Measurements from ENCODE around the gene RETREG3.
"Not testable (repeated sequence)": the region's sequence is repeated elsewhere in the genome, so short reads cannot be mapped to it uniquely, and the experiment has no call there.

DNA sequence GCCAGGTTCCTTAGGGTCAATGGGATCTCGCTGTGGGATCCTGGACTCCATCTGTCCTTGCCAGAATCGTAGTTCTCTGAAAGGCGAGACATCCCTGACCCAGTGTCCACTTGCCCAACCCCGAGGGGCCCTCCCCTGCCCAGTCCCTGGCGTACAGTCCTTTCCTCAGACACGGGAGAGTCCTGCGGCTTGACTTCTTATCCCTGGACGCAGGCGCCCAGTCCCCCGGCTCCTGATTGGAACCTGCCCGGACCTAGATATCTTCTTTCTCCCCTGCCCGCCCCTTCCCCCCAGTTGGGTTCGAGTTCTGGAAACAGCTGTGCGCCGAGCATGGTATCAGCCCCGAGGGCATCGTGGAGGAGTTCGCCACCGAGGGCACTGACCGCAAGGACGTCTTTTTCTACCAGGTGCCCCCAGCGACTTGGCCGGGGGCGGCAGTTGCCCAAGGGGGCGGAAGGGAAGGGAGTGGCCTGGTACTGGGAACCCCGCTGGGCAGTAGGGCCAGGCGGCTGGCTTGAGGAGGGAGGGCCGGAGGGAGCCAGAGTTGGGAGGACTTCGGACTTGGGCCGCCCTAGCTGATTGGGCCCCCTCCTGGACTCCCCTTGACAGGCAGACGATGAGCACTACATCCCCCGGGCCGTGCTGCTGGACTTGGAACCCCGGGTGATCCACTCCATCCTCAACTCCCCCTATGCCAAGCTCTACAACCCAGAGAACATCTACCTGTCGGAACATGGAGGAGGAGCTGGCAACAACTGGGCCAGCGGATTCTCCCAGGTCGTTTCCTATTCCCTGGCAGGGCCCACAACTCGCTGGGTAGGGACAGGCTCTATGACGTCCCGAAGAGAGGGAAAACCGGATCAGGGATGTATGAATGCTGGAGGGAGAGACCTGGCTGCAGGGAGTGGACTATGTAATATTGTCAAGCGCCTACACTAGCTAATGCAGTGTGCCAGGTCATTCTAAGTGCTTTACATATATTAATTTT lies 934 bp upstream of the RETREG3 start:
- TF ChIP-seq, protein P1, sequence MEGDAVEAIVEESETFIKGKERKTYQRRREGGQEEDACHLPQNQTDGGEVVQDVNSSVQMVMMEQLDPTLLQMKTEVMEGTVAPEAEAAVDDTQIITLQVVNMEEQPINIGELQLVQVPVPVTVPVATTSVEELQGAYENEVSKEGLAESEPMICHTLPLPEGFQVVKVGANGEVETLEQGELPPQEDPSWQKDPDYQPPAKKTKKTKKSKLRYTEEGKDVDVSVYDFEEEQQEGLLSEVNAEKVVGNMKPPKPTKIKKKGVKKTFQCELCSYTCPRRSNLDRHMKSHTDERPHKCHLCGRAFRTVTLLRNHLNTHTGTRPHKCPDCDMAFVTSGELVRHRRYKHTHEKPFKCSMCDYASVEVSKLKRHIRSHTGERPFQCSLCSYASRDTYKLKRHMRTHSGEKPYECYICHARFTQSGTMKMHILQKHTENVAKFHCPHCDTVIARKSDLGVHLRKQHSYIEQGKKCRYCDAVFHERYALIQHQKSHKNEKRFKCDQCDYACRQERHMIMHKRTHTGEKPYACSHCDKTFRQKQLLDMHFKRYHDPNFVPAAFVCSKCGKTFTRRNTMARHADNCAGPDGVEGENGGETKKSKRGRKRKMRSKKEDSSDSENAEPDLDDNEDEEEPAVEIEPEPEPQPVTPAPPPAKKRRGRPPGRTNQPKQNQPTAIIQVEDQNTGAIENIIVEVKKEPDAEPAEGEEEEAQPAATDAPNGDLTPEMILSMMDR (conservative IDR thresholded peaks at IDR 0.05; ENCODE audit: low read depth in 2 of 2), result not testable (repeated sequence)
- TF ChIP-seq EZH2 (IDR thresholded peaks at IDR 0.05; ENCODE audit: low read depth, unreplicated experiment); EZH2phosphoT487 (IDR thresholded peaks at IDR 0.05; ENCODE audit: unreplicated experiment); POLR2AphosphoS5 (IDR thresholded peaks at IDR 0.05; ENCODE audit: low read depth); REST (IDR thresholded peaks at IDR 0.05; ENCODE audit: unreplicated experiment); ZNF331 (CRISPR knock-in tag; IDR thresholded peaks at IDR 0.05; ENCODE audit: low read depth); NANOG (IDR thresholded peaks at IDR 0.05; ENCODE audit: borderline replicate concordance); ZNF114 (CRISPR knock-in tag; IDR thresholded peaks at IDR 0.05); CREB1 (CRISPR knock-in tag; IDR thresholded peaks at IDR 0.05; ENCODE audit: low read depth); JUNB (IDR thresholded peaks at IDR 0.05; ENCODE audit: unreplicated experiment): not testable (repeated sequence)
- TF ChIP-seq, protein P2, sequence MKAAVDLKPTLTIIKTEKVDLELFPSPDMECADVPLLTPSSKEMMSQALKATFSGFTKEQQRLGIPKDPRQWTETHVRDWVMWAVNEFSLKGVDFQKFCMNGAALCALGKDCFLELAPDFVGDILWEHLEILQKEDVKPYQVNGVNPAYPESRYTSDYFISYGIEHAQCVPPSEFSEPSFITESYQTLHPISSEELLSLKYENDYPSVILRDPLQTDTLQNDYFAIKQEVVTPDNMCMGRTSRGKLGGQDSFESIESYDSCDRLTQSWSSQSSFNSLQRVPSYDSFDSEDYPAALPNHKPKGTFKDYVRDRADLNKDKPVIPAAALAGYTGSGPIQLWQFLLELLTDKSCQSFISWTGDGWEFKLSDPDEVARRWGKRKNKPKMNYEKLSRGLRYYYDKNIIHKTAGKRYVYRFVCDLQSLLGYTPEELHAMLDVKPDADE (IDR thresholded peaks at IDR 0.05), result not testable (repeated sequence)
